Measurements from ENCODE around the gene CARD11. TPM values are rescaled to one million over a fixed set of nuclear protein-coding genes. Genes with fewer than 3 reads are reported as not detected.

The CARD11 gene
- polyA plus RNA-seq, 1 experiment: 1.2 TPM

GRCh38 chr7:2906197-2906931, 137.3 kb downstream of the CARD11 start:
- no peak for TF ChIP-seq CTCF (IDR thresholded peaks at IDR 0.05; ENCODE audit: low read depth, low read length)
- DNase-seq (ENCODE audit: low read depth, low spot score): no peak
- no peak overlapping the region for H3K4me3 ChIP-seq (ENCODE audit: low read depth, low read length)
- H3K27ac ChIP-seq (ENCODE audit: low read depth, low read length): no peak overlapping the region
- no peaks in the 10 kb centered on the region for H3K27me3 ChIP-seq (ENCODE audit: control insufficient read depth, insufficient read depth, low read length)
- 0 out of 2 replicates have a peak, but pooled peaks cover 4% of the 10 kb centered on the region for H3K9me3 ChIP-seq (ENCODE audit: control insufficient read depth, insufficient read depth, low read length)
- ChIA-PET CTCF (no interaction called here), POLR2A (no interaction called here)

GRCh38 chr7:2905500-2905899, 138.2 kb downstream of the CARD11 start:
- ChIA-PET POLR2A (no interaction called here), CTCF (no interaction called here)
- 0 out of 2 replicates have a peak, but pooled peaks cover 4% of the 10 kb centered on the region for H3K9me3 ChIP-seq (ENCODE audit: control insufficient read depth, insufficient read depth, low read length)
- H3K27ac ChIP-seq (ENCODE audit: low read depth, low read length): no peak overlapping the region
- TF ChIP-seq CTCF (IDR thresholded peaks at IDR 0.05; ENCODE audit: low read depth, low read length): no peak
- no peak for DNase-seq (ENCODE audit: low read depth, low spot score)
- no peak overlapping the region for H3K4me3 ChIP-seq (ENCODE audit: low read depth, low read length)
- no peaks in the 10 kb centered on the region for H3K27me3 ChIP-seq (ENCODE audit: control insufficient read depth, insufficient read depth, low read length)

GRCh38 chr7:2905027-2905426, 138.6 kb downstream of the CARD11 start:
- no peak overlapping the region for H3K4me3 ChIP-seq (ENCODE audit: low read depth, low read length)
- no peak for TF ChIP-seq CTCF (IDR thresholded peaks at IDR 0.05; ENCODE audit: low read depth, low read length)
- CTCF ChIA-PET: no interaction called here
- no peak overlapping the region for H3K27ac ChIP-seq (ENCODE audit: low read depth, low read length)
- H3K27me3 ChIP-seq (ENCODE audit: control insufficient read depth, insufficient read depth, low read length): no peaks in the 10 kb centered on the region
- POLR2A ChIA-PET: no interaction called here
- no peak for DNase-seq (ENCODE audit: low read depth, low spot score)
- H3K9me3 ChIP-seq (ENCODE audit: control insufficient read depth, insufficient read depth, low read length): 0 out of 2 replicates have a peak, but pooled peaks cover 4% of the 10 kb centered on the region

- Histone ChIP-seq H3K4me3 (ENCODE audit: low read depth, low read length) (no peak overlapping the region), H3K27ac (ENCODE audit: low read depth, low read length) (no peak overlapping the region), H3K9me3 (ENCODE audit: control insufficient read depth, insufficient read depth, low read length) (peaks cover 4% of the 10 kb centered on the region; the same call in 1 of the 2 replicates), H3K27me3 (ENCODE audit: control insufficient read depth, insufficient read depth, low read length) (no peaks in the 10 kb centered on the region)
- no peak for DNase-seq (ENCODE audit: low read depth, low spot score)
- TF ChIP-seq CTCF (IDR thresholded peaks at IDR 0.05; ENCODE audit: low read depth, low read length): no peak
- ChIA-PET POLR2A (no interaction called here), CTCF (no interaction called here)
Observed at GRCh38 chr7:2904202-2904601, 139.5 kb downstream of the CARD11 start.

GRCh38 chr7:2903682-2904162, 139.9 kb downstream of the CARD11 start:
- Histone ChIP-seq H3K27ac (ENCODE audit: low read depth, low read length) (no peak overlapping the region), H3K4me3 (ENCODE audit: low read depth, low read length) (no peak overlapping the region), H3K9me3 (ENCODE audit: control insufficient read depth, insufficient read depth, low read length) (peaks cover 4% of the 10 kb centered on the region; the same call in 1 of the 2 replicates), H3K27me3 (ENCODE audit: control insufficient read depth, insufficient read depth, low read length) (no peaks in the 10 kb centered on the region)
- POLR2A ChIA-PET: no interaction called here
- TF ChIP-seq CTCF (IDR thresholded peaks at IDR 0.05; ENCODE audit: low read depth, low read length): no peak
- CTCF ChIA-PET: no interaction called here
- DNase-seq (ENCODE audit: low read depth, low spot score): no peak
